H54 (cell line): ENCODE results near the gene MED31.
A peak's percentile ranks its signal among the peaks of the same experiment; 100 is the strongest.

ENCODE experiments used
- DNase-seq: peaks from one replicate; pipeline ENCODE4 v3.0.0; 2011; ENCODE audit warnings: low spot score, mixed read lengths; ENCODE audit not compliant: insufficient read length
- FAIRE-seq: peaks from 3 replicates; lab custom pipeline; 2011; peaks lifted over from hg19 to GRCh38; lab: Jason Lieb, UNC
- POLR2A ChIP-seq: IDR thresholded peaks from 2 replicates; pipeline ENCODE4 v1.6.1; 2011; ENCODE audit warnings: low read depth, mild to moderate bottlenecking, low read length

The MED31 gene

GRCh38 chr17:6683730-6684459, 32.5 kb upstream of the MED31 start:
- FAIRE-seq, result no peak
- no peak for DNase-seq
- no peak for TF ChIP-seq POLR2A

GRCh38 chr17:6683081-6683684, 31.8 kb upstream of the MED31 start:
- TF ChIP-seq POLR2A, result no peak
- DNase-seq, result no peak
- no peak for FAIRE-seq

GRCh38 chr17:6682339-6682738, 30.9 kb upstream of the MED31 start:
- no peak for TF ChIP-seq POLR2A
- FAIRE-seq (no peak), DNase-seq (no peak)

- no peak for FAIRE-seq
- TF ChIP-seq POLR2A, result no peak
- no peak for DNase-seq
Measured at GRCh38 chr17:6681671-6682070, 30.3 kb upstream of the MED31 start.

- no peak for TF ChIP-seq POLR2A
Measured at GRCh38 chr17:6681176-6681575, 29.8 kb upstream of the MED31 start.

GRCh38 chr17:6679241-6679640, 27.8 kb upstream of the MED31 start:
- DNase-seq (no peak), FAIRE-seq (no peak)
- TF ChIP-seq POLR2A, result no peak

More at GRCh38 chr17:6681176-6681575, 29.8 kb upstream of the MED31 start:
- DNase-seq (no peak), FAIRE-seq (no peak)

GRCh38 chr17:6677946-6678345, 26.5 kb upstream of the MED31 start:
- DNase-seq, result no peak
- TF ChIP-seq POLR2A, result no peak
- no peak for FAIRE-seq

- peak; percentile 50 for DNase-seq
- TF ChIP-seq POLR2A, result no peak
- no peak for FAIRE-seq
Measured at GRCh38 chr17:6677158-6677831, 25.9 kb upstream of the MED31 start.

- no peak for TF ChIP-seq POLR2A
- no peak for FAIRE-seq
Measured at GRCh38 chr17:6676802-6677157, 25.4 kb upstream of the MED31 start.

GRCh38 chr17:6675201-6675825, 23.9 kb upstream of the MED31 start:
- no peak for FAIRE-seq
- no peak for DNase-seq
- TF ChIP-seq POLR2A, result no peak

More at GRCh38 chr17:6676802-6677157, 25.4 kb upstream of the MED31 start:
- no peak for DNase-seq

GRCh38 chr17:6674586-6674985, 23.2 kb upstream of the MED31 start:
- TF ChIP-seq POLR2A, result no peak
- FAIRE-seq (no peak), DNase-seq (no peak)

GRCh38 chr17:6671431-6671830, 20.0 kb upstream of the MED31 start:
- TF ChIP-seq POLR2A, result no peak
- FAIRE-seq (no peak), DNase-seq (no peak)

- FAIRE-seq (no peak), DNase-seq (no peak)
- no peak for TF ChIP-seq POLR2A
Measured at GRCh38 chr17:6670999-6671398, 19.6 kb upstream of the MED31 start.

GRCh38 chr17:6670571-6670970, 19.2 kb upstream of the MED31 start:
- FAIRE-seq, result no peak
- no peak for DNase-seq
- TF ChIP-seq POLR2A, result no peak
